Ovary (tissue), 9 donors: ENCODE results near the gene BABAM2. TPM values are rescaled to one million over a fixed set of nuclear protein-coding genes. Genes with fewer than 3 reads are reported as not detected.

Source experiments
- DNase-seq, 5 donors: peaks; one replicate each; pipeline ENCODE4 v3.0.0-alpha.2; 2019 to 2020
- H3K27ac ChIP-seq, 2 donors: fragments of 200-600 bp; one replicate each; pipeline versions ENCODE4 v1.5.1 to v1.8.0; 2019 to 2022
- H3K27me3 ChIP-seq: fragments of 200-600 bp; one replicate; pipeline ENCODE4 v1.8.0; 2022
- H3K36me3 ChIP-seq: fragments of 200-600 bp; sonication (generic); one replicate; pipeline ENCODE4 v1.5.1; 2019
- H3K4me1 ChIP-seq: one replicate; pipeline ENCODE4 v1.8.1; 2013; ENCODE audit warnings: mild to moderate bottlenecking, moderate library complexity; ENCODE audit not compliant: insufficient read depth
- H3K4me3 ChIP-seq: fragments of 200-600 bp; sonication (generic); one replicate; pipeline ENCODE4 v1.5.1; 2017
- H3K9me3 ChIP-seq, 2 donors: fragments of 200-600 bp in 1 of 2; sonication (generic) in 1 of 2; one replicate each; pipeline versions ENCODE4 v1.5.1 to v1.8.1; 2013 to 2019; ENCODE audit warnings: mild to moderate bottlenecking in 1 of 2, moderate library complexity in 1 of 2
- EP300 ChIP-seq: sonication (generic); formaldehyde crosslinking; IDR thresholded peaks from one replicate; pipeline ENCODE4 v1.6.1; 2017; ENCODE audit warnings: antibody characterized with exemption
- POLR2A ChIP-seq: fragments of 450-650 bp; IDR thresholded peaks from one replicate; pipeline ENCODE4 v1.6.1; 2017; ENCODE audit warnings: antibody characterized with exemption, mild to moderate bottlenecking, moderate library complexity
- WGBS, 3 donors: extraction: QIAGEN DNeasy Blood & Tissue Kit in 1 of 3; methylation state at CpG; one replicate each; pipeline versions ENCODE4 v1.1.5 to v1.1.7; 2013 to 2017; 5-methylcytosine and 5-hydroxymethylcytosine counted together
- intact Hi-C, 4 donors: fragments of 100-400 bp; cut with DNase I; formaldehyde crosslinking; loops; one replicate each; pipeline versions ENCODE4 v1.11.0 to v1.15.1; 2022 to 2023
- polyA plus RNA-seq, 2 donors: library from polyadenylated mRNA; stranded (reverse); fragments of 200-250 nt in 1 of 2; fragments of 350-450 nt in 1 of 2; fragmentation: Illumina TruSeq in 1 of 2; extraction: RNeasy Lipid Tissue Mini Kit (QIAGEN cat#74804) in 1 of 2; gene quantifications; one replicate each; pipeline ENCODE4 v1.2.3, GENCODE V29; 2013 to 2014
- total RNA-seq, 7 donors: library from RNA; depleted of rRNA in 2 of 7; stranded (reverse); fragments of >200 nt in 2 of 7; fragmentation: NEBNext Ultra II Directional in 3 of 7; extraction: Animal tissue kit (Norgen Biotek cat#: 25700) in 3 of 7; gene quantifications; one replicate each; pipeline versions ENCODE4 v1.1.0 to v1.2.4, GENCODE V29; 2016 to 2023
- TF ChIP-seq, protein P1 (sequence below), 3 donors: fragments of 450-650 bp in 2 of 3; fragments of 200-600 bp in 1 of 3; IDR thresholded peaks; one replicate each; pipeline versions ENCODE4 v1.5.1 to v1.8.0; 2016 to 2022; ENCODE audit warnings: antibody characterized with exemption in 3 of 3, mild to moderate bottlenecking in 1 of 3
- donor health status: DM: no; HTN: no; CAD: no; lungs with moderate emphysema.
- donor health status: DM: no; HTN: no; CAD: no.
- donor health status: Bipolar disorder and iron deficiency.
- donor health status: DM: yes; HTN: yes; CAD: no.
- donor health status: DM: no; HTN: no; CAD: no.
- donor health status: DM: yes; HTN: yes; CAD: no.

The BABAM2 gene
- total and polyA plus RNA-seq, 9 donors = 22.0 to 96.7 (median 46.8) TPM

DNA sequence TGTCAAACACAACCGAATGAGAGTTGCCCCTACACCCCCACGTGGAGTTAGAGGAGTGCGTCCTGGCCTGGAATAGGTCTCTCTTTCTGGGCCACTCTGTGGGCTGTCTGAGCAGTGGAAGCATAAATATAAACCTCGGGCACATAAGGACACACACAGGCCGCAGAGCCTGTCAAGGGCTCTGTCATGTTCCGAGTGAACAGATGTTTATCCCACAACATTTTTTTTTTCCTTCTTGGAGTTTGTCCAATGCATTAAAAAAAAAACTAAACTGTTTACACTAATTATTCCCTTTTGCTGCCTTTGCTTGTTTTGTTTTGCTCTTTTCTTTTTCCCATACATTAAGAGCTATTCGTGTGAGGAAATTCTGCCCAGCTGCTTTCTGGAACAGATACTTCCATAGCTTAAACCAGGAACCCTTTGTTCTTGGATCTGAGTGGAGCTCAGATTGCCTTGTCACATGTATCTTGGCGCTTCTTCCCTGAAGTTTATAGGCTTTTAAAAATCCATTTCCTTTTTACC, 273.8 kb downstream of the BABAM2 start:
- no peaks in the 10 kb centered on the region for H3K27me3 ChIP-seq
- TF ChIP-seq, protein P1, sequence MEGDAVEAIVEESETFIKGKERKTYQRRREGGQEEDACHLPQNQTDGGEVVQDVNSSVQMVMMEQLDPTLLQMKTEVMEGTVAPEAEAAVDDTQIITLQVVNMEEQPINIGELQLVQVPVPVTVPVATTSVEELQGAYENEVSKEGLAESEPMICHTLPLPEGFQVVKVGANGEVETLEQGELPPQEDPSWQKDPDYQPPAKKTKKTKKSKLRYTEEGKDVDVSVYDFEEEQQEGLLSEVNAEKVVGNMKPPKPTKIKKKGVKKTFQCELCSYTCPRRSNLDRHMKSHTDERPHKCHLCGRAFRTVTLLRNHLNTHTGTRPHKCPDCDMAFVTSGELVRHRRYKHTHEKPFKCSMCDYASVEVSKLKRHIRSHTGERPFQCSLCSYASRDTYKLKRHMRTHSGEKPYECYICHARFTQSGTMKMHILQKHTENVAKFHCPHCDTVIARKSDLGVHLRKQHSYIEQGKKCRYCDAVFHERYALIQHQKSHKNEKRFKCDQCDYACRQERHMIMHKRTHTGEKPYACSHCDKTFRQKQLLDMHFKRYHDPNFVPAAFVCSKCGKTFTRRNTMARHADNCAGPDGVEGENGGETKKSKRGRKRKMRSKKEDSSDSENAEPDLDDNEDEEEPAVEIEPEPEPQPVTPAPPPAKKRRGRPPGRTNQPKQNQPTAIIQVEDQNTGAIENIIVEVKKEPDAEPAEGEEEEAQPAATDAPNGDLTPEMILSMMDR (IDR thresholded peaks at IDR 0.05) = no peak
- no peak for TF ChIP-seq EP300
- intact Hi-C loops = loop anchor here in 1 of 4 donors (10.0 kb wide), 1 partner anchor 50 kb away; no protein-coding TSS in a partner anchor
- DNase-seq = no peak
- H3K4me3 ChIP-seq = no peak overlapping the region
- WGBS, 3 donors = 10 to 16% (median 14%) methylated on average over 8 of the region's 8 CpGs
- no peaks in the 10 kb centered on the region for H3K36me3 ChIP-seq
- peak overlapping the region in 1 of 2 donors; percentile 16 for H3K27ac ChIP-seq
- H3K4me1 ChIP-seq = peaks cover 14% of the 10 kb centered on the region
- H3K9me3 ChIP-seq = no peaks in the 10 kb centered on the region

DNA sequence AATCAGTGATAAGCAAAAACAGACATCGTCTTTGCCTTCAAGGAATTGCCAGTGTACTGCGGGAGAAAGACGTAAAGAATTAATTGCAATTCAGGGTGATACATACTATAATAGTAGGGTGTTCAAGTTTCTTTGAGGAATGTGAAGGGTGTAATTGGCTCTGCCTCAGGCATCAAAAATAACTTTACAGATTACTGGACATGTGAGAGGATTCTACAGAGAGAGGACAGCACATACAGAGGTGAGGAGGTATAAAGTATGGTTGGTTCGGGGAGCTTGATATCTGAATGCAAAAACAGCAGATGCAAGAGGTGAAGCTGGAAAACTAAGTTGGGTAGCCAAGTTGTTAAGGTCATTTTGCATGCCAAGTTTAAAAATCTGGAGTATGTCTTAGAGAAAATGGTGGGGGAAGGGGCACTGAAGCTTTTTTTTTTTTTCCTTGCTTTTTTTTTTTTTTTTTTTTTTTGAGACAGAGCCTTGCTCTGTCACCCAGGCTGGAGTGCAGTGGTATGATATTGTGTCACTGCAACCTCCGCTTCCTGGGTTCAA, 274.6 kb downstream of the BABAM2 start:
- TF ChIP-seq EP300 (no peak), POLR2A (no peak)
- TF ChIP-seq, protein P1 (IDR thresholded peaks at IDR 0.05) = no peak
- H3K9me3 ChIP-seq = no peaks in the 10 kb centered on the region
- intact Hi-C loops = loop anchor here in 1 of 4 donors (10.0 kb wide), 1 partner anchor 50 kb away; no protein-coding TSS in a partner anchor
- H3K36me3 ChIP-seq = no peaks in the 10 kb centered on the region
- DNase-seq = no peak
- no peaks in the 10 kb centered on the region for H3K27me3 ChIP-seq
- H3K4me3 ChIP-seq = no peak overlapping the region
- H3K4me1 ChIP-seq = peaks cover 14% of the 10 kb centered on the region
- no peak overlapping the region for H3K27ac ChIP-seq
- 80 to 82% (median 81%) methylated on average over 5 of the region's 5 CpGs for WGBS, 3 donors

DNA sequence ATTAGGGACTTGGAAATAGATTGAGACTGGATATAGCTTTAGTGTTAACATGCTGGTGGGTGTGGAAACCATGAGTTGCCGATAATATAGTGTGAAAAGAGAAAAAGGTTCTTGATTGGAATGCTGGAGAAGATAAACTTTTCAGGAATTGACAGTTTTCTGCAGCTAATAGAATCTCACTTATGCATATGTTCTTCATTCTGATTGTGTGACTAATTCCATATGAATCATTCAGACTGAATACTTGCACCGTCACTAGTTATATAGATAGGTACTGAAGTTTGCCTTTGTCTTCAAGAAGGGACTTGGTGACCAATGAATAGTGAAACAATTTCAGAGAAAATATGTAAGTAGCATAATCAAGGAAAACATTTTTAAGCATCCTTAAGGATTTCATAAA, 276.4 kb downstream of the BABAM2 start:
- Histone ChIP-seq H3K36me3 (no peaks in the 10 kb centered on the region), H3K4me1 (peaks cover 12% of the 10 kb centered on the region), H3K9me3 (no peaks in the 10 kb centered on the region), H3K27me3 (no peaks in the 10 kb centered on the region), H3K27ac (no peak overlapping the region), H3K4me3 (no peak overlapping the region)
- intact Hi-C loops = loop anchor here in 1 of 4 donors (10.0 kb wide), 1 partner anchor 48 kb away; no protein-coding TSS in a partner anchor
- WGBS, 3 donors = 95 to 99% (median 98%) methylated on average over 2 of the region's 2 CpGs
- DNase-seq = no peak
- TF ChIP-seq, protein P1 (IDR thresholded peaks at IDR 0.05) = no peak
- TF ChIP-seq POLR2A (no peak), EP300 (no peak)

DNA sequence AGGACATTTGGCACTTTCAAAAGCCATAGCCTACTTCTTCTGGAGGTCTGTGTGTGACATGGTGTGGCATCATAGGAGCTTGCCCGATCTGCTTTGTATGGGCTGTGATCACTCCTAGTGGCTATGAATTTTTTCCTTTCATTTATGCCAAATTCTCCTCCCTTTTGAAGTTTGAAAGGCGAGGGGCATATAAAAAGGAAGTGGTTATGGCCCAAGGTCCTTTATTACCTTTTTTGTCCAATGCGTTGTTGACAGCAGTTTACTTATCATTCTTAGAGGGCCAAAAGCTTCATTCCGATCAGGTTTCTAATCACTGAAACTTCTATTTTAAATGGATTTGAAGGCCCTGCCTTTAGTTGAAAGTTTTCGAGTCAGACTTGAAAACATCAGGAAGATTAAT, 277.8 kb downstream of the BABAM2 start:
- H3K27me3 ChIP-seq = no peaks in the 10 kb centered on the region
- H3K4me3 ChIP-seq = no peak overlapping the region
- H3K4me1 ChIP-seq = peaks cover 12% of the 10 kb centered on the region
- no peaks in the 10 kb centered on the region for H3K9me3 ChIP-seq
- no peaks in the 10 kb centered on the region for H3K36me3 ChIP-seq
- WGBS, 3 donors = 82 to 92% (median 90%) methylated on average over 5 of the region's 5 CpGs
- intact Hi-C loops = loop anchor here in 1 of 4 donors (10.0 kb wide), 1 partner anchor 46 kb away; no protein-coding TSS in a partner anchor
- H3K27ac ChIP-seq = no peak overlapping the region
- no peak for DNase-seq
- TF ChIP-seq EP300 (no peak), POLR2A (no peak)
- TF ChIP-seq, protein P1 (IDR thresholded peaks at IDR 0.05) = no peak
